Measurements from ENCODE around the gene TP53BP2.
"Not testable (repeated sequence)": the region's sequence is repeated elsewhere in the genome, so short reads cannot be mapped to it uniquely, and the experiment has no call there.

Gene TP53BP2

GRCh38 chr1:223845810-223846682 lies at the start of gene TP53BP2:
Gene TP53BP2, minus strand, starts transcription at chr1:223845947. Its CDS starts 267 bp downstream, at chr1:223845680.
- peak; percentile 75 to 85 for DNase-seq (ENCODE audit: low read depth in 2 of 2)

DNA sequence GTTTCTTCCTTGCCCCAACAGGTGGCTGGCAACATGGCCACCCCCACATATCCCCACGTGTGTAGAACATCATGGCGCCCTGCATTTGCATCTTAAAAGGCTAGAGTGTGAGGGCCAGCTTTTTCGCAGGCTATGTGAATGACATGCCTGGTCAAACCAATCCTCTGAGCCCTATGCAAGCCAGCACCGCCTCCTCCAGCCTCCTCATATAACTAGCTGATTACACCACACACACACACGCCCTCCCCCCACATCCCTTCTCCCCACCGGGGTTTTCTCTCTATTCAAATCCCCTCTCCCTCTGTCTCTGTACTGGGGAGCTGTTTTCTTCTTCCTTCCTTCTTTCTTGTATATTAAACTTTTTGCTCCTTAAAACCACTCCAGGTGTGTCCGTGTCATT lies 44.7 kb upstream of the TP53BP2 start:
- DNase-seq (ENCODE audit: low read depth in 2 of 2), result not testable (repeated sequence)

DNA sequence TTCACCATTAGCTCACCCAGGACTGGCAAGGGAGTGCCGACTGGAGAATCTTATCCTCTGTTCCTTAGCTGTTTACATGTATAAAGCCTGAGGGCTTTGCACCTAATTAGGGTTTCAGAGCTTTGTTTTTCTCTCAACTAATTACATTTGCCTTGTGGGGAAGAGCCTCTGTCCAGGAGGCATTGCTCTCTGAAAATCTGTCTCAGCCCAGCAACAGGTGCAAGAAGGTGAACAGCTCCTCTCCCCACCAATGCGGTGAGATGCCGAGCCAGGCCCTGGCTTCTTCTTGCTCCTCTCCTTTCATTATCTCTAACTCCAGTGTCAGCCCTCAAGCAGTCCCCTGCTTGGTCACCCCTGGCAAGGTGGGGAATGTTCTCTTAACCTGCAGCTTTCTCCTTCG lies 43.6 kb upstream of the TP53BP2 start:
- not testable (repeated sequence) for DNase-seq (ENCODE audit: low read depth in 2 of 2)

DNA sequence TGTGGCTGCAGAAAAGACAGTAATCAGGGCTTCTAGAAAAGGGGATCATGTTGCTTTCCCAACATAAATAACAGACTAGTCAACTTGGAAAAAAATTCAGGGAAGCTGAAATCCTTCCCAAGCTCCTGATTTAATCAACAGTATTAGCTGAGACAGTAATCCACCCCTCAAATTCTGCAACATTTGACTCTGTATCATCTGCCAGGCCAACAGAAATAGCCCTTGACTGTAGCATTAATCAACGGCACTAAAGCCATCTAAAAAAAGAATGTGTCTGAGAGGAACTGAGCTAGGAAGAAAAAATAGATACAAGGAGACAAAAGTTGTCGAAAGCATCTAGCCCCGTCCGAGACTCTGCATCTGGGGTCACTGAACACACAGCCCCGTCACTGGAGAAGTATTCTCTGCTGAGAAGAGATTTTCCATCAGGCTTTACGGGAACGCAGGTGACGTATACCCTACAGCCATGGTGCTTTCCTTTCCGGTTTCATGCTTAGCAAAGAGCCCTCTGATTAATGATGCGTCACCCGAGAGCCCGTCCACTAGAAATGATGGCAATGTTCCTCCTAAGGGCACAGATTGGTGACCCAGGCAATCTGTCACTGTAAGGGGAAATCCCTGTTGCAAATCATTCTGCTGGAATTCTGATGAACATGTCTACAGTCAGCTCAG lies 42.1 kb upstream of the TP53BP2 start:
- no peak for DNase-seq (ENCODE audit: low read depth in 2 of 2)

GRCh38 chr1:223886516-223886921 lies 40.8 kb upstream of the TP53BP2 start:
- DNase-seq (ENCODE audit: low read depth in 2 of 2), result no peak

GRCh38 chr1:223885614-223886013 lies 39.9 kb upstream of the TP53BP2 start:
- DNase-seq (ENCODE audit: low read depth in 2 of 2), result no peak

GRCh38 chr1:223878598-223879325 lies 33.0 kb upstream of the TP53BP2 start:
- no peak for DNase-seq (ENCODE audit: low read depth in 2 of 2)

DNA sequence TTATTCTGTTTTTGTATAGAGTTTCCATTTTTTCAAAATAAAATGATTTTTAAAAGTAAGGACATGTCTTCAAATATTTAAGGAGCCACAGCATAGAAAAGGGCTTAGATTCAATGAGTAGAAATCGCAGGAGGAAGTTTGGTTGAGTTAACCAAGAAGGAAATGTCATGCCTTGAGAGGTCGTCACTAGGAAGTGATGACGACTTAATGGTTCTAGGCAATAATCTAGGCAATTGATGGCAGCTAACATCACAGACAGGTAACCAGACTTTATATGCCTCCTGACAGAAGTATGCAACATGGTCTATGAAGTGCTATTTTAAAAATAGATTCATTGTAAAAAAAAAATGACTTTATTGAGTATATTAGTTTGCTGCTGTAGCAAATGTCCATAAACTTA lies 32.1 kb upstream of the TP53BP2 start:
- DNase-seq (ENCODE audit: low read depth in 2 of 2), result no peak

- no peak for DNase-seq (ENCODE audit: low read depth in 2 of 2)
Measured at GRCh38 chr1:223876590-223876989, 30.8 kb upstream of the TP53BP2 start.

- DNase-seq (ENCODE audit: low read depth in 2 of 2), result no peak
Measured at GRCh38 chr1:223873044-223873443, 27.3 kb upstream of the TP53BP2 start.

DNA sequence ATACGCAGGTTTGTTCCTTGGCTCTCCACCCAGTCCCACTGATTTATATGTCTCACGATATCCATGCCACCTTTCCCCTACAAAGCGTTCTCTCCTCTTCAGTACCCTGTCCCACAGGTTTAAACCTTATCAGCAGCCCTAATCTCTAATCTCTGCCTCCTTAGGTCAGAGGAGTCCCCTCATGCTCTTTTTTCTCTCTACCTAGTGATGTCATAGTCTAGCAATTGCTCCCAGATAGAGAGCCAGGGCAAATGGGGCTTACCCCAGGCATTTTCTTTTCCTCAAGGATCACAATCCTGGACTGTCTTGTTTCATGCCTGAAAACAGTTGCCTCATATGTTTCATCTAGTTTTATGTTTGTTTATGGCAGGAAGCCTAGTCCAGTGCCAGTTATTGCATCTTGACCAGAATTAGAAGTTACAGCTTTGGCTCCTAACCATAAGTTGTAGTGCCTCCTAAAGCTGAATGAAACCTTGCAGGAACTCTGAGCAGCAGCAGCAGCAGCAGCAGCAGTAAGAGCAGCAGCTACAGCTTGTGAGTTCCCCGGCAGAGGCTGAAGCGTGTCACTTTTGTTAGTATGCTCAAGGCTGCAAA lies 26.7 kb upstream of the TP53BP2 start:
- no peak for DNase-seq (ENCODE audit: low read depth in 2 of 2)

- no peak for DNase-seq (ENCODE audit: low read depth in 2 of 2)
Measured at GRCh38 chr1:223870617-223871574, 25.1 kb upstream of the TP53BP2 start.

GRCh38 chr1:223864599-223865368 lies 19.0 kb upstream of the TP53BP2 start:
- DNase-seq (ENCODE audit: low read depth in 2 of 2), result not testable (repeated sequence)

GRCh38 chr1:223864084-223864483 lies 18.3 kb upstream of the TP53BP2 start:
- DNase-seq (ENCODE audit: low read depth in 2 of 2), result no peak

DNA sequence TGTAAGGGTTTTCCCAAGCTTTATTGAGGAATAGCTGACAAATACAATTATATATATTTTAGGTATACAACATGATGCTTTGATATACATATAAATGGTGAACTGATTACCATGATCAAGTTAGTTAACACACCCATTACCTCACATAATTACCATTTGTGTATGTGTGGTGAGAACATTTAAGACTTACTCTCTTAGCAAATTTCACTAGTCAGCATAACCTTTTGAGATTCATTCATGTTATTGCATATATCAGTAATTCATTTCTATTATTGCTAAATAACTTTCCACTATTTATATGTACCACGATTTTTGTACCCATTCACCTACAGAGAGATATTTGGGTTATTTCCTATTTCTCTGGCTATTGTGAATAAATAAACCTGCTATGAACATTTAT lies 16.2 kb upstream of the TP53BP2 start:
- DNase-seq (ENCODE audit: low read depth in 2 of 2), result no peak

- no peak for DNase-seq (ENCODE audit: low read depth in 2 of 2)
Measured at GRCh38 chr1:223860051-223860622, 14.4 kb upstream of the TP53BP2 start.

- no peak for DNase-seq (ENCODE audit: low read depth in 2 of 2)
Measured at GRCh38 chr1:223859058-223859457, 13.3 kb upstream of the TP53BP2 start.

DNA sequence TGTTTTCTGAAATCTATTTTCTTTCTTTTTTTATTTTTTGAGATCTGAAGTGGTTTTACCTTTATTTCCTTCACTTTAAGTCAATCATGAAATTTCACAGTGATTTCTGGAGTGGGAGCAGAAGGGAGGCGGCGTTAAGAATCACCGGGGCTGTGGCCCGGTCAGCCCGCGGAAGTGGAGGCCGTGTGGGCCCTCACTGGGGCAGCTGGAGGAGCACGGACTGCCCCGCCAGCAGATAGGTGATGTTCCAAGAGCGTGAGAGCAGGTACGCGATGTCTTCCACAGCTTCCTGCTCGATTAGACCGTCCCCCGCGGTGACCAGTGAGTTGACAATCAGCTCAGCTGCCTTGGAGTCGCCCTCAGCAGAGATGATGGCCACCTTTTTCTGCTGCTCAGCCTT lies 10.6 kb upstream of the TP53BP2 start:
- no peak for DNase-seq (ENCODE audit: low read depth in 2 of 2)

DNA sequence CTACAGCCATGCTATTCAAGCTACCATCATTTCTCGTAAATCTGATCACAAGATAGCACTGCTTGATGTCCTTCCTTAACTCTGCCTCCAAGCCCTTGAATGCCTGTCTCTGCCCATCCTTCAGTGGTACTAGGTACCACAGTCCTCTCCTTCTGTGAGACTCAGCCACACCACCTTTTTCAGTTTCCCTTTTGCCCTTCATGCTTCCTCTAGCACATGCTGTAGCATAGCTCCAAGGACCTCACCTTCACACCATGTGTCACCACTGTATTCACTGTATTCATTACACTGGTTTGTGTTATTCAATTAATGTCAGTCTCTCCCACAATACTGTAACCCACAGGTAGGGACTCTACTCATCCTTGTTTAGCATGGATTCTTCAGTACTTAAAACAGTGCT lies 8.0 kb upstream of the TP53BP2 start:
- no peak for DNase-seq (ENCODE audit: low read depth in 2 of 2)

GRCh38 chr1:223853275-223853674 lies 7.5 kb upstream of the TP53BP2 start:
- DNase-seq (ENCODE audit: low read depth in 2 of 2), result no peak
